ENCODE measurements around the gene GBX2. TPM values are rescaled to one million over a fixed set of nuclear protein-coding genes. Genes with fewer than 3 reads are reported as not detected.

Gene GBX2
- total RNA-seq, 3 donors from 2014 or later = not detected

DNA sequence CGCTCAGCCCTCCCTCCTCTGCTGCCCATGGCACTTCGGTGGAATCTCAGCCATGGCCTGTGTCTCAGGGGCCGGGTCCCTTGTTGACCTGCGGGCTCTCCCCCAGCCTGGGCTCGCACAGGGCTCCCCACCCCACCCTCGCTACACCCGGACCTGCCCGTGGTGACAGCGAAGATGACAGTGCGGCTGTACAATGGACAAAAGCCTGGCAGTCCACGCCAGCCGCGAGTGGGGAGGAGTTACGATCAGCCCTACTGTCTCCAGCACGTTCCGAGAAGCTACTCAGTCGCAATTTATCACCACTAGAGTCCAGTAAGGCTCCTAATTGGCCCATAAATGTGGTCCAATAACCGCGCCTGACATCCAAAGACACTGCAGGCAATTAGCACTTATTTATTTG, 31.6 kb downstream of the GBX2 start:
- no peak overlapping the region for H3K4me3 ChIP-seq
- ATAC-seq (no peak), DNase-seq (no peak)
- H3K36me3 ChIP-seq (ENCODE audit: low read depth) = no peaks in the 10 kb centered on the region
- TF ChIP-seq, protein P1, sequence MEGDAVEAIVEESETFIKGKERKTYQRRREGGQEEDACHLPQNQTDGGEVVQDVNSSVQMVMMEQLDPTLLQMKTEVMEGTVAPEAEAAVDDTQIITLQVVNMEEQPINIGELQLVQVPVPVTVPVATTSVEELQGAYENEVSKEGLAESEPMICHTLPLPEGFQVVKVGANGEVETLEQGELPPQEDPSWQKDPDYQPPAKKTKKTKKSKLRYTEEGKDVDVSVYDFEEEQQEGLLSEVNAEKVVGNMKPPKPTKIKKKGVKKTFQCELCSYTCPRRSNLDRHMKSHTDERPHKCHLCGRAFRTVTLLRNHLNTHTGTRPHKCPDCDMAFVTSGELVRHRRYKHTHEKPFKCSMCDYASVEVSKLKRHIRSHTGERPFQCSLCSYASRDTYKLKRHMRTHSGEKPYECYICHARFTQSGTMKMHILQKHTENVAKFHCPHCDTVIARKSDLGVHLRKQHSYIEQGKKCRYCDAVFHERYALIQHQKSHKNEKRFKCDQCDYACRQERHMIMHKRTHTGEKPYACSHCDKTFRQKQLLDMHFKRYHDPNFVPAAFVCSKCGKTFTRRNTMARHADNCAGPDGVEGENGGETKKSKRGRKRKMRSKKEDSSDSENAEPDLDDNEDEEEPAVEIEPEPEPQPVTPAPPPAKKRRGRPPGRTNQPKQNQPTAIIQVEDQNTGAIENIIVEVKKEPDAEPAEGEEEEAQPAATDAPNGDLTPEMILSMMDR (IDR thresholded peaks at IDR 0.05) = no peak
- H3K4me1 ChIP-seq (ENCODE audit: low read depth) = no peaks in the 10 kb centered on the region
- intact Hi-C loops (cut with DNase I, micrococcal nuclease) = no loop called here
- no peaks in the 10 kb centered on the region for H3K9me3 ChIP-seq

DNA sequence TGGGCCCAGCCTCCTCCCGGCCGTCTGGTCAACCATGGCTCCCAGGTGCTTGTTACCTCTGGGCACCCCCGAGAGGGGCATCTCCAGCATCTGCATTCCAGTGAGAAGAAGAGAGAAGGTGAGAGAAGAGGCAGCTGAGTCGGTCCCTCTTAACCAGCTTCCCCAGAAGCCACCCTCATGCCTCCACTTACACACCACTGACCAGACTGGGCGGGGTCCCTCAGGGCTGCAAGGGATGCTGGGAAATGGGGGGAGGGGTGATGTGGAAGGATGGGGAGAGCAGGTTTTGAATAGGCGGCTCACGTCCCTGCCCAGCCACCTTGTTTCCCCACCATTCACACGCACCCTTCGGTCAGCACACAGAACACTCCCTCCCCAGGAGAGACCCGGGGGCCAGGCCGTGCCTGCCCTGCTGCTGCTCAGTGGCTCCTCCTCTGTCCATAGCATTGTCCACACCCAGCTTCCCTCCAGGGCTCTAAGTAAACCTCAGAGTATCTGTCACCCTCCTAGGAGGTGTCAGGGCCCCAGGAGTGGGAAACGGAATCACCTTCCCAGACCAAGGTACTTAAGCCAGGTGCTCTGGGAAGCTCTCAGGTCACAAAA, 34.7 kb downstream of the GBX2 start:
- DNase-seq (no peak), ATAC-seq (peak; percentile 31)
- TF ChIP-seq, protein P1 (IDR thresholded peaks at IDR 0.05) = no peak
- Histone ChIP-seq H3K4me3 (no peak overlapping the region), H3K4me1 (ENCODE audit: low read depth) (no peaks in the 10 kb centered on the region), H3K36me3 (ENCODE audit: low read depth) (no peaks in the 10 kb centered on the region), H3K9me3 (no peaks in the 10 kb centered on the region)
- intact Hi-C loops (cut with DNase I, micrococcal nuclease) = no loop called here

DNA sequence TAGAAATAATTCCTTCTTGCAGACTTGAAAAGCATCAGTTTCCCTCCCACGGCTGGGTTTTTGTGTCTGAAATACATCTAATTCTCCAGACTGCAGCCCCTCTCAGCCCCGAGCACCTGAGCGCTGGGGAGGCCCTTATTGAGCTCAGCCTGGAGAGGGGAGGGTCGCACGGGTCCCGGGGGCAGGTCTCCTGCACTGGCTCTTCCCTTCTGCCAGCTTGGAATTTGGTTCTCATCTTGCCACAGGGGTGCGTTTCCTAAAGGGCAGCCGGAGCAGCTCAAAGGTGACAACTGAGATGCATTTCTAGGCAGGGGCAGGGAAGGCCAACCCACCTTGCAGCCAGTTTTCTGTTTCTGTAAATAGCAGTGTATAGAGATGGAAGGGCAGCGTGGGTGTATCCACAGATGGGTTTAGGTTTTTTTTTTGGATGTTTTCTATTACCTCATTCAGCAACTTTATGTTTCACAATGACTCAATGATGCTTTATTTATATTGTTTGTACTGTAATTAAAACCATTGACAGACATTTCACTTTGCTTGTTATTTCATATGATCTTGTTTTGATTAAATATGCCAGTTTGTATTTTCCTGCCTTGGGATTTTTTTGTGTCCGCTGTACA, 37.0 kb downstream of the GBX2 start:
- ATAC-seq = no peak
- DNase-seq = no peak
- intact Hi-C loops (cut with DNase I, micrococcal nuclease) = no loop called here

DNA sequence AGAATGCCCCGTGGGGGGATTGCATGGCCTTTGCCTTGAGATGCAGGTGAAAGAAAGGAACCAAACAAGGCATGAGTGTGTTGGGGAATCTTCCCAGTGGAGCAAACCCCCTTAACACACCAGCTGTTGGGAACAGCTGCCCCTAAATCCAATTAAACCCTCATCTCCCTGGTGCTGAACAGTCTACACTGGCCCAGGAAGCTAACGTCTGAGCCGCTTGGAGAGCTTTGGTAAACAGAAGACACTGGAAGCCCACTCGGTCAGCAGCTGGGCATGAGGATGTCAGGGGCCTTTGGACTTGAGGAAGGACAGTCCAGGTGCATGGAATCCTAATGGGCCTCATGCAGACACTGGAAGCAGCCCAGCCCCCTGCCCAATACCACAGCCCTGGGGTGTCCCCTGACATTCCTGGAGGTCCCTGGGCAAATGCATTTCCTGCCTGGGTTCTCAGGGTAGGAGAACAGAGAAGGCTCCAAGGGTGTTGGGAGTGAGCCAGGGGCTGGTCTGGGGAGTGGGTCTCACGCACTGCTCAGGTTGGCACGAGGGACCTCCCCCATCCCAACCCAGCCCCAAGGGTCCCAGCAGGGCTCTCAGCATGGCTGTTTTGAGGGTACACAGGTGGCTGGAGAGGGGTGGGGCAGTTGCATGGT, 37.7 kb downstream of the GBX2 start:
- ATAC-seq (no peak), DNase-seq (no peak)
- no peaks in the 10 kb centered on the region for H3K4me1 ChIP-seq (ENCODE audit: low read depth)
- intact Hi-C loops (cut with DNase I, micrococcal nuclease) = no loop called here
- no peaks in the 10 kb centered on the region for H3K9me3 ChIP-seq
- H3K36me3 ChIP-seq (ENCODE audit: low read depth) = no peaks in the 10 kb centered on the region
- no peak overlapping the region for H3K4me3 ChIP-seq
- TF ChIP-seq, protein P1 (IDR thresholded peaks at IDR 0.05) = no peak

More for the DNA sequence above, 37.0 kb downstream of the GBX2 start:
- no peaks in the 10 kb centered on the region for H3K4me1 ChIP-seq (ENCODE audit: low read depth)
- no peak overlapping the region for H3K4me3 ChIP-seq
- no peaks in the 10 kb centered on the region for H3K9me3 ChIP-seq
- TF ChIP-seq, protein P1 (IDR thresholded peaks at IDR 0.05) = no peak
- no peaks in the 10 kb centered on the region for H3K36me3 ChIP-seq (ENCODE audit: low read depth)

DNA sequence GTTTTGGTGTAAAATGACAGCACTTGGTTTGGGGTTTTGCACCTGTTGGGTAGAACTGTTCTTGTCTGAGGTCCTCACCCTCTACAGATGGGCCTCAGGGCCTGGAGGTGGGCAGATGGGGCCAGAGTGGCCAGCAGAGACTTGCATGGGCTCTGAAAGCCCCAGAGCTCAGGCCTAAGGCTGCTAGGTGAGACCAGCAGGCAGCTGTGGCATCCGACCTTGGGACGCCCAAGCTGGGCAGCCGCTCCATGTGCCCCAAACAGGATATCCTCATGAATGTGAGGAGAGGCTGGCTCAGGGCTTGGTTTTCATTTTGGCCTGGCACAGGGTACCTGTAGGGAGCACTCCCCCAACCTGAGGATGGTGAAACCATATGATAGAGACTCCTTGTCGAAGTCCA, 38.3 kb downstream of the GBX2 start:
- no peaks in the 10 kb centered on the region for H3K4me1 ChIP-seq (ENCODE audit: low read depth)
- no peak for DNase-seq
- intact Hi-C loops (cut with DNase I, micrococcal nuclease) = no loop called here
- H3K4me3 ChIP-seq = no peak overlapping the region
- H3K36me3 ChIP-seq (ENCODE audit: low read depth) = no peaks in the 10 kb centered on the region
- no peaks in the 10 kb centered on the region for H3K9me3 ChIP-seq
- ATAC-seq = no peak
- TF ChIP-seq, protein P1 (IDR thresholded peaks at IDR 0.05) = no peak

Measured in mucosa of descending colon (tissue), 3 donors.